Skin of body (tissue), 2 donors: ENCODE results near the gene TRIM14. TPM values are rescaled to one million over a fixed set of nuclear protein-coding genes. Genes with fewer than 3 reads are reported as not detected.
"Not testable (repeated sequence)": the region's sequence is repeated elsewhere in the genome, so short reads cannot be mapped to it uniquely, and the experiment has no call there.

Source experiments
- DNase-seq: peaks from one replicate; lab custom pipeline; 2025; lab: John Stamatoyannopoulos, UW
- total RNA-seq: library from RNA; depleted of rRNA; stranded (reverse); fragments of >200 nt; gene quantifications from one replicate; pipeline ENCODE4 v1.2.3, GENCODE V29; 2014

TRIM14 gene
- total RNA-seq, 1 donor from 2014 or later, result 2.8 TPM

DNA sequence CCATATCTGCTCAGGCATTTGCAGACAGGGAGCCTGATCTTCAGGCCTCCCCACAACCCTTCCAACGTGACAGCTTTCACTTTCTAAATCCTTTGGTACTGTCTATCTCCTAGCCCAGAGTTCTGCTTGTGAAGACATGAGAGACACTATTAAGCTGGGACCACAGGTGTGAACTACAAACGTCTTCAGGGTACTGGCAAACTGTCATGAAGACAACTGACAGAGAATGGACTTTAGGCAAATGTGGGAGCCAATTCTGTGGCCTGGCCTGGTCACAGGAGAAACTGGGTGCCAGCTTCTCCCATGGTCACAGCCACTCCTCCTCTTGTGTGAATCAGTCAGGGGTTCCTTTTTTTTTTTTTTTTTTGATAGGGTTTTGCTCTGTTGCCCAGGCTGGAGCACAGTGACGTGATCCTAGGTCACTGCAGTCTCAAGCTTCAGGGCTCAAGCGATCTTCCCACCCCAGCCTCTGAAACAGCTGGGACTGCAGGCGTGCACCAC is 10.4 kb downstream of the TRIM14 start:
- DNase-seq, result no peak

DNA sequence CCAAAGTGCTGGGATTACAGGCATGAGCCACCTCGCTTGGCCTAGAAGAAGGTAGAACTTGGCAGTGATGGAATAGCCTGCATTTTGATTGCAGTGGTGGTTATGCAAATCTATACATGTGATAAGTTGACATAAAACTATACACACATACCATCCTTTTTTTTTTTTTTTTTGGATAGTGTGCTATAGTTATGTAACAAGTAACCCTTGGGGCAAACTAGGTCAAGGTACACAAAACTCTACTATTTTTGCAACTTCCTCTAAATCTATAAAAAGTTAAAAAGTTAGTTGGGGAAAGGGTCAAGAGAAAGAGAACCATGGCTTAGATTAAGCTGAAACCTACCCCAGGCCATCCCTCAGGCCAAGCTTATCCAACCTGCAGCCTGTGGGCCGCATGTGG is 11.1 kb downstream of the TRIM14 start:
- DNase-seq, result no peak

DNA sequence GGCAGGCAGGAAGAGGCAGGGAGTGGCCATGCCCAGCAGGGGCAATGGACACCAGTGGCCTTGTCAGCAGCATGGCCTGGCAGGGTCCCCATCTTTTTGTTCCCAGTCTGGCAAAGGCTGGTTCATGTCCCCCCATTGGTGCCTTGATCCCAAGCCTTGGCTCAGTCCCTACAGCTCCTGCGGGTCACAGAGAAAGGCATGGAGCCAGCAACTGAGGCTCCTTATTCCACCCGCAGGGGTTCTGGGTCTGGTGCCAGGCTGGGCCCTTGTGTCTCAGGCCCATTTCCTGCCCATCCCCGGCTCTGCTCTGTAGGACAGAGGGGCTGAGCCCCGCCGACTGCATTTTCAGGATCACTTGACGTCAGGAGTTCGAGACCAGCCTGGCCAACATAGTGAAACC is 14.0 kb downstream of the TRIM14 start:
- no peak for DNase-seq

DNA sequence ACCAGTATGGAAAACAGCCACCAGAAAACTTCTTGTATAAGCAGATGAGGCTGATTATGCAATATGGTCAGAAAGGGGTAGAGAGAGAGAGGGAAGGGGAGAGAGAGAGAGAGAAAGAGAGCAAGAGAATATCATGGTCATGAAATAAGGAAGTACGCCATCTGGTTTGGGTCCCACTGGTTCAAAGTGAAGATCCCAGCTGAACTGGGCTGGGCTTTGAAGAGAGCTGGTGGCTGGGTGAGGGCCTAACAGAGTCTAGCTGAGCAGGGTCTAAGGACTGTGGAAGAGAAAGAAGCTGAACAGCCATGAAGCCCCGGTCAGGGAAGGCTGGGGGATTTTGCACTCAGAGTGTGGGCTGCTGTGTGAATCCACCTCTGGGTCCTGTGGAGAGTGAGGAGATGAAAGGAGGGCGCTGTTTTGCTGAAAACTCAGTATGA is 14.6 kb downstream of the TRIM14 start:
- DNase-seq, result no peak

DNA sequence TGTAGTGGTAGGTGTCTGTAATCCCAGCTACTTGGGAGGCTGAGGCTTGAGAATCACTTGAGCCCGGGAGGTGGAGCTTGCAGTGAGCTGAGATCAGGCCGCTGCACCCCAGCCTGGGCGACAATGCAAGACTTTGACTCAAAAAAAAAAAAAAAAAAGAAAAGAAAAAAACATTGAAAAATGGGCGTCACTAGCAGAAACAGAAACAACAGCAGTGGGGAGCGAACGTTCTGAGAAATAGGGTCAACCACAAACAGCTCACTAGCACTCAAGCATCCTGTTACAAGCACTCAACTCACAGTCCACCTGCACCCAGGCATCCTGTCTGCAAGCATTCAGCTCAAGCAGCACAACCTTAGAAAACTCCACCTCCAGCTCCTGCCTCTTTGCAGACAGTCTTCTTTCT is 17.2 kb downstream of the TRIM14 start:
- no peak for DNase-seq

DNA sequence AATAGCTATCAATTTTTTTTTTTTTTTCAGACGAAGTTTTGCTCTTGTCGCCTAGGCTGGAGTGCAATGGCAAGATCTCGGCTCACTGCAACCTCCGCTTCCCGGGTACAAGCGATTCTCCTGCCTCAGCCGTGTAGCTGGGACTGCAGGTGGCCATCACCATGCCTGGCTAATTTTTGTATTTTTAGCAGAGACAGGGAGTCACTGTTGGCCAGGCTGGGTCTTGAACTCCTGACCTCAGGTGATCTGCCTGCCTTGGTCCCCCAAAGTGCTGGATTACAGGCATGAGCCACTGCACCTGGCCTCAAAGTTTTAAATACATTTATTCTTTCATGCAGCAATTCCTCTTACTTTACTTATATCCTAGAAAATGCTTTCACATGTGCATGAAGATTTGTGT is 17.6 kb downstream of the TRIM14 start:
- no peak for DNase-seq

DNA sequence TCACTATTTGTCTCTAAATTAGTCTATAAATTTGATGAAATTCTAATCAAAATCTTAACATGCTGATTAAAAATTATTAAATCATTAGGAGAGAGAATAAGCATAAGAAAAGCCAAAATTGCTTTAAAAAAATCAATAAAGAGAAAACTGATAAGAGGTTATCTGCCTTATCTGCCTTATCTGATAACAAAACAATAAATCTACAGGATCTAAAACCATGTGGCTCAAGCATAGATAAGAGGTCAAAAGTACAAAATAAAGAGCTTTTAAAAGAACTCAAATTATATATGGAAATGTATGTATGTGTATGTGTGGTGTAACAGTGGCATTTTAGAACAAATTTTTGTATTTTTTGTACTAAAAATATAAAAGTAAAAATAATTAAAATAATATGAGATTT is 18.6 kb downstream of the TRIM14 start:
- no peak for DNase-seq

DNA sequence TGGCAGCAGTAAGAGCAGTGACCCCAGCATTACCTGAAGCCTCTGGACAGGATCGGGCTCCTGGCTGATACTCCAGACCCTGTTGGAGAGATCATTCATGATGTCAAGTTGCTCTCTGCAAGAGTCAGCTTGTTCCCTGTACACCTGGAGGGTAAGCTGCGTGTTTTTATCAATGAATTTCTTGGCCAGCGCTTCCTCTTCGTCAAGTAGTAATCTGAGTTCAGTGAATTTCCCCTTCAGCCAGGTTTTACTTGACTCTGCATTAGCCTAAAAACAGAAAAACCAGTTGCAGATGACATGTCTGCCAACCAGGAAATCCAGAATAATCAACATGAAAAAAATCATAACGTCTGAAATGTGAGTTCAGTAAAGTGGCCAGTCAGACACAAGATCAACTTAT is 19.1 kb downstream of the TRIM14 start:
- no peak for DNase-seq

DNA sequence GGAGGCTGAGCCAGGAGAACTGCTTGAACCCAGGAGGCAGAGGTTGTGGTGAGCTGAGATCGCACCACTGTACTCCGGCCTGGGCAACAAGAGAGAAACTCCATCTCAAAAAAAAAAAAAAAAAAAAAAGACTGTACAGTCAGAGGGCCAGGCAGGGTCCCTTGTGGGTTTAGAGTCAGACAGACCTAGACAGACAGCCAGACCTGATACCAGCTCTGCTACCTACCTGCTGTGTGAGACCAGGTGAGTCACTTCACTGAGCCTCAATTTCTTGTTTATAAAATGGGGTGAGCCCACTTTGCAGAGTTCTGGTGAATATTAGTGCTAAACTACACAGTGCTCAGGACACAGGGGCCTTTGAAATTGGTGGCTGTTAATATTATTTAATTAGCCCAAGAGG is 19.7 kb downstream of the TRIM14 start:
- no peak for DNase-seq

DNA sequence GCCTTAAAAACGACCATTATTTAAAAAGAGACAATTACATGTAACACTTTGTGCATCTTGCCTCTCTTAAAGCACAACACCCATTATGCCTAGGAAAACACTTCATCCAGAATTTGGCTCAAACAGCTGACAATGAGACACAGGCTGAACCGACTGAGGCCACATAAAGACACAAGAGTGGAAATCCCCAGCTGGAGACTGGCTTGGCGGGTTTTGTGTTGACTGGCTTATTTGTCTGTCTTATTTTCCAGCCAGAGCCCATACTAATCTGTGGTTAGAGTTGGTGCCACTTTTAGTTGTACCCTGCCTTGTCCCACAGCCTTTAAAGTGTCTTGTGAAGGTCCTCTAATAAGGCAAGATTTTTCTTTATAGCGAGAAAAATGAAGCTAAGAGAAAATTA is 21.2 kb downstream of the TRIM14 start:
- no peak for DNase-seq

DNA sequence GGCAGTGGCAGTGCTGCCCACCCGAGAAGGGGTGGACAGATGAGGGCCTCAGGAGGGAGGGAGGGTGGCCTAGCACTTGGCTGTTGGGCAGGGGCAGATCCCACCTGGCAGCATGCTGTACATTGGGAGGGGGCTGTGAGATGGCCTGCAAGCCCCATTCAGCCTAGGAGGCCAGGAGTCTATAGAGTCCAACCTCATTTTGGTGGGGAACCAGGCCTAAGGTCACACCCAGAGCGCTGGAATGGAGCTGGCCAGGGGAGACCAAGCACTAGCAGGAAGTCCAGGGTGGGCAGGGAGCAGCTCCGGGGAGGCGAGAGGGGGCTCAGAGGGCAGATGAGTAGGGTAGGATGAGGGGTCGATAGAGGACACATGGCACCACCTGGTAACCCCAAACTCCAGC is 22.9 kb downstream of the TRIM14 start:
- no peak for DNase-seq

DNA sequence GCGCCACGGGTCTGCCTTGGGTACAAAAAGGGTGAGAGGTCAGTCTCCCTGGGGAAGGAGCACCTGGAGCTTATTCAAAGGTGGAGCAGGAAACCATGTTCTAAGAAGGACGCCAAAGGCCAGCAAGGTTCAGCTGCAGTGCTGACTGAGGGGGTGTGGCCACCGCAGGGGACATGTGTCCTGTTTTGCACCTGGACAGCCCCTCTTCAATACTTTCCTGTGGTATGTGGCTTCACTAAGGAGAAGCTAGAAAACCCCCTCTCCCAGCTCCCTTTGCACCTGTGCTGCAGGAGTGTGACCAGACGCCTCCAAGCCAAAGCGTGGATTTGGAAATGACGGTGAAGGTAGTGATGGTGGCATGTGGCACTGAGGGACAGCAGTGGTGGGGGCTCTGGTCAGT is 23.6 kb downstream of the TRIM14 start:
- DNase-seq, result no peak

DNA sequence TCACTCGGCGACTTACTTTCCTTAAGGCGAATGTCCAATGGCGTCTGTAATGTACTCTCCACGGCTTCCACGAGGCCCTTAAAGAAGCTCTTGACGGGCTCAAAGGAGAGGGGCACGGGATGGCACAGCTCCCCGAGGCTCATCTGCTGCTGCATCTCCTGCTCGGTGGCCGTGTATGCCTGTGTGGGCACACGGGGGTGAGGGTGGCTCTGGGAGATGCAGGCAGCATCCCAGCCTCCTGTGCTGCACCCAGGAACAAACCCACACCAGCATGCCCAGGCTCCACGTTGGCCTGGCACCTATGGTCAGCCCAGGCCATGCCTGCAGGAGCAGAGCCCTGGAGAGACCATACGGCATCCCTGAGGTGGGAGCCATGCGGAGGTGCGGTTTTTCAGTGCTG is 24.2 kb downstream of the TRIM14 start:
- DNase-seq, result no peak

DNA sequence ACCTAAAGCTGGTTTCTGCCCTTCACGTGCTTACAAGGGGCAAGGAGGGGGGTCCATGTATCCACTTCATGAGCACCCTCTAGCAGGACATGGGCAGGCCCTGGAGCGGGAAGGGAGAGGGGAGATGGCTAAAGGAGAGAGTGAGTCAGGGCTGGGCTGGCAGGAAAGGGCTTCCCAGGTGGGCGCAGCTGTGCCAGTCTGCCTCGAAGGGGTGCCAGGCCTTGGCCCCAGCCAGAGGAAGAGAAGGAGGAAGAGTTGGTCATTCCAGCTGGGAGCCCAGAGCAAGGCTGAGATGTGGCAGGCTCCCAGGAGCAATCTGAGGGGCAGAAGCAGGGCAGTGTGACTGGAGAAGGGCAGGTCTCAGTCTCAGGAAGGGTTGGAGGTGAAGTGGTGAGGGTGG is 24.7 kb downstream of the TRIM14 start:
- DNase-seq, result no peak

DNA sequence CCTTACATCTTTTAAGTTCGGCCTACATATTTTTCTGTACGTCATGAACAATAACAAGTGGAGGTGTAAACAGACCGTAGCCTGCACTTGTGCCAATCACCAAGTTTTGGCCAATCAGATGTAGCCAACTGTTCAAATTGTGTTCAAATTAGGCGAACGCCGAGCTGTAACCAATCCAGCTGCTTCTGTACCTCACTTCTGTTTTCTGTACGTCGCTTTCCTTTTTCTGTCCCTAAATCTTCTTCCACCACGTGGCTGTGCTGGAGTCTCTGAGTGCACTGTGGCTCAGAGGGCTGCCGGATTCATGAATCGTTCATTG is 26.4 kb downstream of the TRIM14 start:
- DNase-seq, result no peak

DNA sequence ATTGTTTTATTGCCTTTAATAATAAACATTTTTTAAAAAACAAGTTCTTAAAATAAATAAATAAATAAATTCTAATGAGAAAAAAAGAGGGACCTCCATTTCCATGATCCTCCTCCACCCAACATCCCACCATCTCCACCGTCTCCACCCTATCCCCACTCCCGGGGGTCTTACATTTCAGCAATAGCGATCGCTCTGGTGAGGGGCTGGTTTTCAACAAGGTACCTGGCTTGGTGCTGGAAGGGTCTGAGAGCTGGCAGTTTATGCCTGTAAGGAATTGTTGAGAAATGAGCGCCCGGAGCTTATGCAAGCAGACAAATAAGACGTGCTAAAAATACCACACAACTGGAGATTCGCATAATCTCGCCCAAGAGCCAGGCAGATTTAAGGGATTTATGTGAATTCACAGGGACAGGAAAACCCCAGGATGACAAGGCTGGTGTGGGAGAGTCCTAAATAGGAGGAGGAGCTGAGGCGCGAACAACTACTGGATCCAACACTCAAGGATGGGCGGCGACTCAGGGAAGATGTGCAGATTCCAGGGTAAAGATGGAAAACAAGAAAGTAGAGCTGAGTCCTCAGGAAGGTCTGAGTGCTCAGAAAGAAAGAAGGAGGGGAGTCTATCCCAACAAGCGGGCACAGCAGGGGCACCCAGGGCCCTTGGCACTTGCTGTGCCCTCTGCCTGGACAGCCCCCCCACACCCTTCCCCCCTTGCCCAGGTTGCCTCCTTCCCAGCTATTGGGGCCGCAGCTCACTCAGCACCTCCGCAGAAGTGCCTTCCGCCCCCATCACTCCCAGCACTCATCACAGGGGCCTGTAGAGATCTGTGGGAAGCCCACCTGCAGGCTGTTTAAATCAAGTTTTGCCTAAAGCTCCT is 27.0 kb downstream of the TRIM14 start:
- DNase-seq, result no peak

DNA sequence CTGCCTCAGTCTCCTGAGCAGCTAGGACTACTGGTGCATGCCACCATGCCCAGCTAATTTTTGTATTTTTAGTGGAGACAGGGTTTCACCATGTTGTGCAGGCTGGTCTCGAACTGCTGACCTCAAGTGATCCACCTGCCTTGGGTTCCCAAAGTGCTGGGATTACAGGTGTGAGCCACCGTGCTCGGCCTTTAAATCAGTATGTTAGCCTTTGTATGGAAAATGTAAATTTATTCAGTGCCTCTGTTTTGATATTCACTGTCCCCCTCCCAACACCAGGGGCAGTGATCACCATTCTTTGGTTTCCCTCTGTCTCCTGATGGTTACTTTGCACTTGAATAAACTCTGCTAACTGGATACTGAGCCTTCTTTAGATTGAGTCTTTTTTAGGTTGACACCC is 28.3 kb downstream of the TRIM14 start:
- not testable (repeated sequence) for DNase-seq

DNA sequence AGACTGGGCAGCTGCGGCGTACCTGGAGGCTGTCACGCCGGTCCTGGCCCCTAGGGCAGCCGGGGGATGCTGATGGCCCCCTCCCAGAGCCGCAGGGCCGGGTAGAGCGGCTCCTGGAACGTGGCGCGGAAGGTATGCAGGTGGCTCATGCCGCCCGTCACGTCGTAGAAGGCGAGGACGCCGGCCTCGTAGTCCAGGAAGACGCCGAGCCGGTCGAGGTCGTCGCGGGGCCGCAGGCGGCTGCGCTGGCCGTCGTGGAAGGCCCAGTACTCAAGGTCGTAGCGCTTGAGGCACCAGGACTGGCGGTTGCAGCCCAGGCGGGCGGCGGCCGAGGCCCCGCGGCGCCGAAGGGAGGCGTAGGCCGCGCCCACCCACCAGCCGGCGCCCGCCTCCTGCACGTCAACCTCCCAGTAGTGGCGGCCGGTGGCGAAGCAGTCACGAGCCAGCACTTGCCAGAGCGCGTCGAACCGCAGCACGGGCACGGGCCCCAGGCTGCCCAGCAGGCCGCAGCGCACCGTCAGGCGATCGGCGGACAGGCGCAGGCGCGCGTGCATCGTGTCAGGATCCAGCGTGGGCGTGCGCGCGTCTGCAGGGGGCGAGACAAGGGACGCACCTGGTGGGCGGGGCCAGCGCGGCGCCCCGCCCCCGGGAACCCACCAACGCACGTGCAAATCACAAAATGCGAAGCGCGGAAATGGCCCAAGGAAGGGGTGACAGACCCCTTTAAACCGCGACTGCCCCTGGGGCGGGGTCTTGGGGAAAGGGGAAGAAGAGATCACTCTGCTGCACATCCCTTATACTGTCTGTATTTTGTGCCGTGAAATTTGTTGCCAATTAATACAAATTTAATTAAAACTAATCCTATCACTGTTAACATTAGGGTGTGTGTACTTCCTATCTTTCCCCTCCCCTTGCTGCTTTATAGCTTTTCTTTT is 31.3 kb downstream of the TRIM14 start:
- no peak for DNase-seq

DNA sequence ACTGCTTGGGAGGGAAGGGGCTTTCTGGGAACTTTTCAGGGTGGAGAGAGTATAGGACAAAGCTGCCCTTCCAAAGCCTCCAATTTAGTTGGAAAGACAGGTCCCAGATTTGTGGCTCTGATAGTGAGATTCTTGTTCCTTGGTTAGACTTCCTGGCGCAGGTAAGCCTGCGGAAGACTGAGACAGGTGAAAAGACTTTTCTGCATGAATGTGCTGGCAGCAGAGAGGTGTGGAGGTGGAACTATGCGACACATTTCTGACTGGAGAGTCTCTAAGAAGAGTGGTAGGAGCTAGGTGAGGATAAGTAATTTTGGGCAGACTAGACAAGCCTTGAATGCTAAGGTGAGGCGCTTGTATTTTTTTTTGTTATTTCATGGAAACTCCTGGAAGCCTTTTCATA is 32.6 kb downstream of the TRIM14 start:
- no peak for DNase-seq

DNA sequence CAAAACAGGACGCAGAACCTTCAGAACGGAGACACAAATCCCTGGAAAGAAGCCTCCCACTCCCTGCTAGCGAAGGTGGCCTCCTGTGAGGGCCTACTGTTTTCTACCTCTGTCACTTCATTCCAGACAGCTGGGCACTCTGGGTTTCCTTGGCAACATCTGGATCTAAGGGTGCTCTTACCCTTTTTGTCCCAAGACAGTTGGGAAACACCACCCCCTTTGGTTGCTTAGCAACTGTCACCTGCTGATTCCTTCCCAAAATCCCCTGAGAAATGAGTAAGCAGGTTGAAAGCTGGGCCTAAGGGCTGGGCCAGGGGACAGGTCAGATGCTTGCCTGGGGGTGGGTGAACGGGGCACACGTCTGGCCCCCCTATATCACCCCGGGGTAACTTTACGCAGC is 33.1 kb downstream of the TRIM14 start:
- DNase-seq, result no peak

DNA sequence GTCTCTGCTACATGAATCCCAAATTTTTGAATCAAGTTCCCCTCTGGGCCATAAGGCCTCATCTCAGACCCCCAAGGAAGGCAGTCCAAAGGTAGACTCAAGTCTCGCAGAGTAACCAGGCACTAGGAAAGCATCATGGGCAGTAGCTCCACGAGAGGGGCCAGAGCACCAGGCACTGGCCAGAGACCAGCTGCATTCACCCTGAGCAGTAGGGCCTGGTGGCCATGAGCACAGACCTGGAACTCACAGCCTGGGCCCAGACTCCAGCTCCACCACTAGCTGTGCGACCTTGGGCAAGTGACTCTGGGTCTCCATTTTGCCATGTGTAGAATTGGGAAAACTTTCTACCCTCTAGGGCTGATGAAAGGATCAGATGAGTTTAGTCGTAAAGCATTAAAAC is 34.0 kb downstream of the TRIM14 start:
- no peak for DNase-seq

DNA sequence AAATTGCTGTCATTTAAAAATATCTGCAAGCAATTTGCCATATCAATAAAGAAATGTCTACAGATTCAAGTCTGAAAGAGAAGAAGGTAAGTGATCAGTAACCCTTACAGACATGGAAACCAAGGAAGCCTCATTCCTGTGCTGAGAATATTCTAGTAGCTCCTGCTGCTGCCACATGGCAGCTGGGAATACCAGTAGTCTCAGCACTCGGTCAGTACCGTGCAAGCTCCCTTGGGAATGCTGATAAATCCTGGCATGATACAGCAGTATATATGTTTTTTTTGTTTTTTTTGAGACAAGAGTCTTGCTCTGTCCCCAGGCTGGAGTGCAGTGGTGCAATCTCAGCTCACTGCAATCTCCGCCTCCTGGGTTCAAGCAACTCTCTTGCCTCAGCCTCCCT is 34.6 kb downstream of the TRIM14 start:
- no peak for DNase-seq
